IPS-20b (cell line): Measurements from ENCODE around the gene WDR73.

ENCODE experiments used
- H3K27ac ChIP-seq: one replicate; pipeline ENCODE4 v1.5.1; 2013; ENCODE audit warnings: low read length
- H3K27me3 ChIP-seq: 2 replicates; pipeline ENCODE4 v1.6.1; 2013; ENCODE audit warnings: mild to moderate bottlenecking, low read length, inconsistent platforms; ENCODE audit not compliant: insufficient read depth
- H3K36me3 ChIP-seq: 2 replicates; pipeline ENCODE4 v1.6.1; 2013; ENCODE audit warnings: low read depth, mild to moderate bottlenecking, inconsistent platforms, low read length, moderate library complexity; ENCODE audit not compliant: insufficient read depth
- H3K4me1 ChIP-seq: 2 replicates; pipeline ENCODE4 v1.6.1; 2013; ENCODE audit warnings: mild to moderate bottlenecking, control low read depth, inconsistent platforms, low read length, moderate library complexity; ENCODE audit not compliant: insufficient read depth
- H3K4me3 ChIP-seq: 2 replicates; pipeline ENCODE4 v1.5.1; 2013; ENCODE audit warnings: mild to moderate bottlenecking, low read length, inconsistent platforms
- H3K9ac ChIP-seq: 2 replicates; pipeline ENCODE4 v1.6.1; 2013; ENCODE audit warnings: low read depth, mild to moderate bottlenecking, inconsistent platforms, low read length, moderate library complexity
- H3K9me3 ChIP-seq: 2 replicates; pipeline ENCODE4 v1.6.1; 2013; ENCODE audit warnings: mild to moderate bottlenecking, low read depth, low read length, inconsistent platforms; ENCODE audit not compliant: insufficient read depth

Gene WDR73

GRCh38 chr15:84633311-84634227 lies 20.5 kb downstream of the WDR73 start:
- H3K4me3 ChIP-seq, result peak overlapping the region; percentile 68
- H3K4me1 ChIP-seq, result 0 out of 2 replicates have a peak, but pooled peaks cover 6% of the 10 kb centered on the region
- peak overlapping the region; percentile 49; the same call in 1 of the 2 replicates for H3K9ac ChIP-seq
- H3K27me3 ChIP-seq, result peaks cover 46% of the 10 kb centered on the region
- no peak overlapping the region for H3K27ac ChIP-seq
- no peaks in the 10 kb centered on the region for H3K9me3 ChIP-seq
- H3K36me3 ChIP-seq, result 0 out of 2 replicates have a peak, but pooled peaks cover 4% of the 10 kb centered on the region

- no peak overlapping the region for H3K27ac ChIP-seq
- H3K9ac ChIP-seq, result peak overlapping the region; percentile 75; the same call in 1 of the 2 replicates
- H3K4me3 ChIP-seq, result peak overlapping the region; percentile 88
- H3K9me3 ChIP-seq, result no peaks in the 10 kb centered on the region
- 0 out of 2 replicates have a peak, but pooled peaks cover 6% of the 10 kb centered on the region for H3K4me1 ChIP-seq
- 0 out of 2 replicates have a peak, but pooled peaks cover 4% of the 10 kb centered on the region for H3K36me3 ChIP-seq
- H3K27me3 ChIP-seq, result peaks cover 46% of the 10 kb centered on the region
Measured at GRCh38 chr15:84631706-84632272, 22.3 kb downstream of the WDR73 start.

GRCh38 chr15:84629033-84629432 lies 25.1 kb downstream of the WDR73 start:
- H3K9me3 ChIP-seq, result no peaks in the 10 kb centered on the region
- no peak overlapping the region for H3K27ac ChIP-seq
- H3K9ac ChIP-seq, result no peak overlapping the region
- 0 out of 2 replicates have a peak, but pooled peaks cover 2% of the 10 kb centered on the region for H3K4me1 ChIP-seq
- H3K36me3 ChIP-seq, result no peaks in the 10 kb centered on the region
- peaks cover 24% of the 10 kb centered on the region for H3K27me3 ChIP-seq
- H3K4me3 ChIP-seq, result no peak overlapping the region

- Histone ChIP-seq H3K4me3 (no peak overlapping the region), H3K27me3 (no peaks in the 10 kb centered on the region), H3K36me3 (peaks cover 33% of the 10 kb centered on the region), H3K9ac (no peak overlapping the region), H3K4me1 (no peaks in the 10 kb centered on the region), H3K9me3 (peaks cover 28% of the 10 kb centered on the region), H3K27ac (no peak overlapping the region)
Measured at GRCh38 chr15:84625123-84625522, 29.0 kb downstream of the WDR73 start.

- H3K9ac ChIP-seq, result no peak overlapping the region
- peaks cover 35% of the 10 kb centered on the region for H3K9me3 ChIP-seq
- peaks cover 41% of the 10 kb centered on the region for H3K36me3 ChIP-seq
- no peaks in the 10 kb centered on the region for H3K4me1 ChIP-seq
- H3K27ac ChIP-seq, result no peak overlapping the region
- no peak overlapping the region for H3K4me3 ChIP-seq
- H3K27me3 ChIP-seq, result no peaks in the 10 kb centered on the region
Measured at GRCh38 chr15:84624359-84624758, 29.7 kb downstream of the WDR73 start.

- Histone ChIP-seq H3K4me3 (no peak overlapping the region; the same call in 1 of the 2 replicates), H3K9ac (no peak overlapping the region), H3K36me3 (peaks cover 51% of the 10 kb centered on the region), H3K27me3 (no peaks in the 10 kb centered on the region), H3K27ac (no peak overlapping the region), H3K4me1 (0 out of 2 replicates have a peak, but pooled peaks cover 1% of the 10 kb centered on the region), H3K9me3 (peaks cover 42% of the 10 kb centered on the region)
Measured at GRCh38 chr15:84621358-84621979, 32.6 kb downstream of the WDR73 start.

GRCh38 chr15:84620626-84621025 lies 33.5 kb downstream of the WDR73 start:
- peaks cover 42% of the 10 kb centered on the region for H3K9me3 ChIP-seq
- H3K36me3 ChIP-seq, result peaks cover 54% of the 10 kb centered on the region
- H3K27me3 ChIP-seq, result no peaks in the 10 kb centered on the region
- H3K9ac ChIP-seq, result no peak overlapping the region
- no peak overlapping the region for H3K27ac ChIP-seq
- 0 out of 2 replicates have a peak, but pooled peaks cover 3% of the 10 kb centered on the region for H3K4me1 ChIP-seq
- H3K4me3 ChIP-seq, result no peak overlapping the region

GRCh38 chr15:84616235-84616634 lies 37.8 kb downstream of the WDR73 start:
- Histone ChIP-seq H3K27ac (no peak overlapping the region), H3K27me3 (no peaks in the 10 kb centered on the region), H3K9me3 (peaks cover 26% of the 10 kb centered on the region), H3K36me3 (peaks cover 50% of the 10 kb centered on the region), H3K4me1 (0 out of 2 replicates have a peak, but pooled peaks cover 3% of the 10 kb centered on the region), H3K9ac (no peak overlapping the region), H3K4me3 (no peak overlapping the region)

GRCh38 chr15:84611631-84612030 lies 42.5 kb downstream of the WDR73 start:
- H3K4me1 ChIP-seq, result peaks cover 11% of the 10 kb centered on the region; the same call in 1 of the 2 replicates
- H3K27ac ChIP-seq, result no peak overlapping the region

GRCh38 chr15:84609818-84610525 lies 44.1 kb downstream of the WDR73 start:
- H3K27me3 ChIP-seq, result no peaks in the 10 kb centered on the region
- no peaks in the 10 kb centered on the region for H3K9me3 ChIP-seq
- no peak overlapping the region for H3K27ac ChIP-seq
- no peak overlapping the region for H3K4me3 ChIP-seq
- H3K4me1 ChIP-seq, result peaks cover 21% of the 10 kb centered on the region
- H3K36me3 ChIP-seq, result peaks cover 70% of the 10 kb centered on the region
- H3K9ac ChIP-seq, result no peak overlapping the region

More at GRCh38 chr15:84611631-84612030, 42.5 kb downstream of the WDR73 start:
- Histone ChIP-seq H3K4me3 (no peak overlapping the region), H3K27me3 (no peaks in the 10 kb centered on the region), H3K9me3 (no peaks in the 10 kb centered on the region), H3K9ac (no peak overlapping the region), H3K36me3 (peaks cover 62% of the 10 kb centered on the region)

GRCh38 chr15:84608707-84609284 lies 45.3 kb downstream of the WDR73 start:
- no peaks in the 10 kb centered on the region for H3K9me3 ChIP-seq
- H3K4me1 ChIP-seq, result peaks cover 31% of the 10 kb centered on the region
- no peak overlapping the region for H3K4me3 ChIP-seq
- no peaks in the 10 kb centered on the region for H3K27me3 ChIP-seq
- no peak overlapping the region for H3K27ac ChIP-seq
- peaks cover 76% of the 10 kb centered on the region for H3K36me3 ChIP-seq
- H3K9ac ChIP-seq, result no peak overlapping the region
